Activated CD4-positive, alpha-beta T cell treated with anti-CD3 and anti-CD28 coated beads, Interleukin-2, Interleukin-4, amounts not matched to agents 100 ng/mL and 50 ng/mL, durations not matched to agents 16 hours and 8 hours (primary cell): ENCODE data around the gene CFAP157.

ENCODE experiments used
- DNase-seq: peaks from one replicate; pipeline ENCODE4 v3.0.0-alpha.2; 2020; ENCODE audit warnings: low spot score

Gene CFAP157

DNA sequence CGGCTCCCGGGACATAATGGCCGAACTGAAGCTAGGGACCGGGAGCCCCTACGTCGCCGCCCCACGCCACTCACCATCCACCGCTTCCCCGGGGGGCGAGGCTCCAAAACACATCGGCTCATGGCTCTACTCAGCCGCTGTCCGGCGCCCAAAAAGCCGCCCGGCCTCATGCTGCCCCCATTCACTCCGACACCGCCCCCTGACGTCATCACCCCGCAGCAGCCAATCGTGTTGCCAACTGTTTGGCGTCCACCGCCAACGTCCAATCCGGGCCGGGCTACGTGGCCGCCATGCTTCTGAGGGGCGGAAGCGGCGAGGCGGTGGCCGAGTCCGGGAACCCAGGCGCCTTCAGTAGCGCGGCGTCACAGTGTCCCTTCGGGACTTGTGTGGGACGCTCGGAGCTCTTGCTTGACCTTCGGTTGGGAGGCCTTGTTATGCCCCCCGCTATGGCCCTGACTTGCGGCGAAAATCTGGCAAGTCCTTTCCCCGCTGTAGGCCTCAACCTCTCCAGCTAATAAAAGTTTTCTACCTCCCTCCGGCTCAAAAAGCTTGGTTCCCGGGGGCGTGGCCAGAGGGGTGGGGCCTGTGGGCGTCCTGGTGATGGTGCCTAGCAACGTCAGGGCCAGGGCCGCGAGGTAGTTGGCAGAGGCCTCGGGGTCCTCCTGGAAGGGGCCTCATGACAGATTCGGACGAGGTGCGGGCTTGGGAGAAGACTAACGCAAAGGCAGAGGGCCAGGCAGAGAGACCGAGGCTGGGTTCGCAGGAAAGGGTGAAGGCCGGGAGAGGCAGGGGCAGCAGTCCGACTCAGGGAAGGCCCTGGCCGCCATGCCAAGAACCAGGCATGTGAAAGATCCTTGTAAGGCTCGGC is 8.9 kb downstream of the CFAP157 start, which contains the start of the genes PTRH1 and TTC16:
Gene PTRH1 (minus strand): TSS at position 194 of the 868 bp plus-strand sequence. CDS start 24 bp downstream, at position 170.
Gene TTC16 (plus strand): TSS at position 610 of the 868 bp plus-strand sequence. CDS start 67 bp downstream, at position 677.
- peak; percentile 97 for DNase-seq

GRCh38 chr9:127716412-127716811 is 9.6 kb downstream of the CFAP157 start:
- DNase-seq: no peak

GRCh38 chr9:127717766-127718165 is 11.0 kb downstream of the CFAP157 start:
- DNase-seq: no peak

DNA sequence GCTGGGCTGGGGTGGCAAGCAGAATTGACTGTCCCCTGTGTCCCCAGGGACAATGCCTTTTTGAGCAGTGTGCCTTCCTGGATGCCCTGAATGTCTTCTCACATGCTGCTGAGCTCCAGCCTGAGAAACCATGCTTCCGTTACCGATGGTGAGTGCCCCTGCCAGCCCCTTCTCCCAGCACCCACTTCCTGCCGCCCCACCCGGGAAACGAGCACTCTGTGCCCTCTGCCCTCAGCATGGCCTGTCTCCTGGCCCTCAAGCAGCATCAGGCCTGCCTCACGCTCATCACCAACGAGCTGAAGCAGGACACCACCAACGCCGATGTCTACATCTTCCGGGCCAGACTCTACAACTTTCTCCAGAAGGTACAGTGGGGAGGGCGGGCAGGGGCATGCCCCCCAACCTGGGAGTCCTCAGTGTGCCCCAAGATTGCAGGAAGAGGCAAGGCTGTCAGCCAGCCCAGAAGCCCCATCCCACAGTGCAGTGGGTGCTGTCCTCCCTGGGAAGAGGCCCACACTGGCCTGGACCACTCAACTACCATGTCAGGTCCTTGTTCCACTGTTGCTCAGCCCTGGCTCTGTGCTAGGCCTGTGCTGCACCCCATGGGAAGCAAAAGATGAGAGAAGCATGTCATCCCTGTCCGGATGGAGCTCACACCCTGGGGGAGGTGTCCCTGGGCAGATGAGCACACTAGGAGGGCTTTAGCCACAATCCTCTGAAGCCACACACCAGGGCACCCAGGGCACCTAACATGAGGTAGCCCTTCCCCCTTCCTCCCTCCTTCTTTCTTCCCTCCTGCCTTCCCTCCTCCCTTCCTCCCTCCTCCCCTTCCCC is 13.5 kb downstream of the CFAP157 start:
- DNase-seq: no peak

- no peak for DNase-seq
These were observed 14.1 kb downstream of the CFAP157 start for GRCh38 chr9:127720865-127721227.

DNA sequence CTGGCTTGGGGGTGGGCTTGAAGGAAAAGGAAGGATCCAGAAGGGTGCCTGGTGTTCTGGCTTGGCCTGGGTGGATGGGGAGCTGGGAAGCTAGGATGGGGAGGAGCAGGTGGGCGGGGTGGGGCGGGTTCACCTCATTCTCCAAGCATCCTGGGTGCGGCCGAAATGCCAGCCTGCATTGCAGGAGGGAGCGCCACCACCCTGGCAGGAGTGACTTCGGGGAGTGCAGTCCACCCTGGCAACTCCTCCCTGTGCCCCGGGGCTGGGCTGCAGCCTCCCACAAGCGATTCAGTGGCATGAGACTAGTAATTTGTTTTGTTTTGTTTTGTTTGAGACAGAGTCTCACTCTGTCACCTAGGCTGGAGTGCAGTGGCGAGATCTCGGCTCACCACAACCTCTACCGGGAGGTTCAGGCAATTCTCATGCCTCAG is 14.6 kb downstream of the CFAP157 start:
- DNase-seq: no peak

DNA sequence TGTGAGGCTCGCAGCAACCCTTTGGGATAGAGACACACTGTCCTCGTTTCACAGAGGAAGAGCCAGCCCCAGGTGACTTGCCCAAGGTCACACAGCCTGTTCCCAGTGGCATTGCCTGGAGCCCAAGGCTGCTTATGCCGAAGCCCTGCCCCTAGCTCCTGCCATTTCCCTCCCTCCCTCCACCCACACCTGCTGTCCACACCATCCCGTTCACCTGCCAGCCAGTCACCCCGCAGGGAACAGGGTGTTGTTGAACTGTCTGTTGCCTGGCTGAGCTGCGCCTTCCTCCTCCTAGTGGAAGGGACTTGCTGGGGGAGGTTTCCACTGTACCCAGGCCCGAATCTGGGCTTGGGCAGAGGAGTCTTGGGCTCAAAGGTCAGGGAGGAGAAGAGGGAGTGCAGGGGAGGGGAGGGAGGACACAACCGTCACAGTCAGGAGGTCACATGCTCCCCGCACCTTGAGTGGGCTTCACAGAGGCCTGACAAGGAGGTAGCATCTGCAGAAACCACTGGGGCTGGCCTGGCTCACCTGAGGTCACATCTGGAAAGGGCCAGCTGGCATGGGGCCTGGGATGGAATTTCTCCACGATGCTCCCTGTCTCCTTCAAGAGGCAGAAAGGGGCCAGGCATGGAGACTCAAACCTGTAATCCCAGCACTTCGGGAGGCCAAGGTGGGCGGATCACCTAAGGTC is 15.4 kb downstream of the CFAP157 start:
- DNase-seq: no peak

- DNase-seq: no peak
These were observed 16.2 kb downstream of the CFAP157 start for GRCh38 chr9:127723013-127723412.

DNA sequence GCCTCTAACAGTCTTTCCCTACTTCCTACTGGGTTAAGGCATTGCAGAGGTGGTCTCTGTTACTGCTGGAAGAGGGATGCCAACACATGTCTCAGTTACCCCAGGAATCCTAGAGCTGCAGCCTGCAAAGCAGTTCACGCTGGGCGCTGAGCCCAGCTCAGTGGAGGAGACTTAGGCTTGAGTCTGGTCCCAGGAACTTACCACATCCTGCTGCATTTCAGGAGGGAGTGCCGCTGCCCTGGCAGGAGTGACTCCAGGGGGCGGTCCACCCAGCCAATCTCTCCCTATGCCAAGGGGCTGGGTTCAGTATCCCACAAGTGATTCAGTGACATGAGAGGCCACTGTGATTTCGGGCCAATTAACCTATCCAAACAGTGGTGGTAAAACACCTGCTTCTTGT is 16.7 kb downstream of the CFAP157 start:
- DNase-seq: no peak

- DNase-seq: no peak
These were observed 17.2 kb downstream of the CFAP157 start for GRCh38 chr9:127724012-127724411.

GRCh38 chr9:127726871-127727270 is 20.1 kb downstream of the CFAP157 start:
- DNase-seq: no peak

DNA sequence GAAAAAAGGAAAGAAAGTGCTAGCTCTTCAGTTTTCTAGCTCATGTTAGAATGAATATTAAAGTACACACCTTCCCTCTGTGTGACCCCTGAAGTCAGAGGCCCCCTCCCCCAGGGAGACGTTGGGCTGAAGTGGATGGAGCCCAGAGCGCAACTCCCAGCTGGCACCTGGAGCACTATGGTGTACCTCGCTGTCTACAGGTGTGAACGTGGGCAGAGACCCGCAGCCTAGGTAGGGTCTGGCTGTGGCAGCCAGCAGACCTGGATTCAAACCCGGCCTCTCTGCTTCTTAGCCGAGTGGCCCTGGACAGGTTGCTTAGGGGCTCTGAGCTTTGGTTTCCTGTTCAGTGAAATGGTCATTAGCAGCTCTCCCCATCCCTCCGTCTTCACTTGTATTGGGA is 22.0 kb downstream of the CFAP157 start:
- no peak for DNase-seq

DNA sequence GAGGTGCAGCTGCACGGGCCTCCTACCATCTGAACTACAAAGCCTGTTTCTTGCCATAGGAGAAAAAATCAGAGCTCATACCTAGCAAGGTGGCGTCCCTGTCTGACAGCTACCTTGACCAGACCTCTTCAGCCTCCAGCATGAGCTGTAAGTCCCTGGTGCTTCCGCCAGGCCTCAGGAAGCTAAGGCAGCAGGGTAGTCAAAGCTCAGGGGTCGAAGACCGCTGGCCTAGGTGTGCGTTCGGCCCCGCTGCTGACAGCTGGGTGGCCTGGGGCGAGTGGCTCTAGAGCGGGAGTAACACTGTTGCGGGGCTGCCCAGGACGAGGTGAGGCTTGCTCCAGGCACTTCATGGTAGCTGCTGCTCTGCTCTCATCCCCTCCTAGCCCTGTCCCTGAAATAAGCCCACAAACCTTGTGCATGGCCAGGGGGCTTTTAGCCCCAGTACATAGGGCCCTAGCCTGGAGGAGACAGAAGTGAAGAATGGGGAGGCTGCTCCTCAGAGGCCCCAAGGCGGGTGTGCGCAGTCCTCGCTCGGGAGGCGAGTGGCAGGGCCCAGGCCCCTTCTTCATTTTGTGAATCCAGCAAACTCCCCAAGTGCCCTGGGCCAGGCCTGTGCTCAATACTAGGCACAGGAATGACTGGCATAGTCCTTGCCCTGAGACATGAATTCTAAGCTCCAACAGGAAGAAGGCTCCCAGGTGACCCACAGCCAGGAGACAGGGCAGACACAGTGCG is 22.9 kb downstream of the CFAP157 start:
- DNase-seq: no peak

DNA sequence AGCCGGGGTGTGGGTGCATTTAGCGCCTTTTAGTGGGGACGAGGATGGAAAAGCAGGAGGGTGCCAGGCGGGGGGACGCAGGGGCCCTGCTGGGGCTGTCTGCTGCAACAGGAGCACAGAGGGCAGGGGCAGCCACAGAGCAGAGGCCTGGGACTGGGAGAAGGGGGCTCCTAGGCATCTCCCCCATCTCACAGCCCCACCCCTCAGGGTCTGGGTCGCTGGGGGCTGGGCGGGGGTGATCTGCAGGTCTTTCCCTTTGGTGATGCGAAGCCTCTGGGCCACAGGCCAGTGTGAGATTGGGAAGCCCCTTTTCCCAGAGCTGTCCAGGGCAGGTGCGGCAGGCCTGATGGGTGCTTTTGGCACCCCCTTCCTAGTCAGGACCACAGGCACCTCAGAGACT is 23.5 kb downstream of the CFAP157 start:
- DNase-seq: no peak

DNA sequence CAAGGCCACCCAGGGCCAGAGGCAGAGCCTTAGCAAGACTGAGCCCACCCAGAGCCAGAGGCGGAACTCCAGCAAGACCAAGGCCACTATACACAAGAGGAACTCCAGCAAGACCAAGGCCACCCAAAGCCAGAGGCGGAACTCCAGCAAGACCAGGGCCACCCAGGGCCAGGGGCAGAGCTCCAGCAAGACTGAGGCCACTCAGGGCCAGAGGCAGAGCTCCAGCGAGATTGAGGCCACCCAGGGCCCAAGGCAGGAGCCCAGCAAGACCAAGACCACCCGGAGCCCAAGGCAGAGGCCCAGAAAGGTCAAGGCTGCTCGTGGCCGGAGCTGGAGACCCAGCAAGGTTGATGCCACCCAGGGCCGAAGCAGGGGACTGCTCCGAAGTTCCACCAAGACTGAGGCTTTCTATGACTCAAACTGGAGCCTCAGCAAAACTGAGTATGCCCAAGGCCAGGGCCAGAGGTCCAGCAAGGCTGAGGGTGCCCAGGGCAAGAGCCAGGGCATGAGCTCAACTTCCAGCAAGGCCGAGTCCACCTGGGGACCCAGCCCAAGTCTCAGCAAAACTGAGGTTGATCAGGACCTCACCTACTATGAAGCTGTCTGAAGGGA is 24.1 kb downstream of the CFAP157 start:
- DNase-seq: no peak

GRCh38 chr9:127731938-127732337 is 25.1 kb downstream of the CFAP157 start:
- no peak for DNase-seq

DNA sequence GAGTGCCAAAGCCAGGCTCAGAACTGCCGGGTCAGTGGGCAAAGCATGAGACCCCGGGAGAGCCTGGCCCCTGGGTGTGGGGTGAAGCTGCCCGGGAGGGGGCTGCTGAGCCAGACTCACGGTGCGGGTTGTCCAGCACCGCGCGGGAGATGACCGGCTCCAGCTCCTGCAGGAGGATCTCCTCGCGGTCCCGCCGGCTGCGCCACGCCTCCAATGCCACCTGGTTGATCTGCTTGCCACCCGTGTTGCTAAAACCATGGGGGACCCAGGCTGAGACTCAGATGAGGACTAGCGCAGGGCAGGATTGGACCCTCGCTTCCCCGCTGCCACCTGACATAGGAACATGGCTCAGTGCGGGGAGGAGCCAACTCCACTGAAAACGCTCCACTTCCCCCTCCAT is 25.7 kb downstream of the CFAP157 start:
- no peak for DNase-seq

- DNase-seq: no peak
These were observed 26.8 kb downstream of the CFAP157 start for GRCh38 chr9:127733614-127734013.

- DNase-seq: no peak
These were observed 27.5 kb downstream of the CFAP157 start for GRCh38 chr9:127734247-127734746.

DNA sequence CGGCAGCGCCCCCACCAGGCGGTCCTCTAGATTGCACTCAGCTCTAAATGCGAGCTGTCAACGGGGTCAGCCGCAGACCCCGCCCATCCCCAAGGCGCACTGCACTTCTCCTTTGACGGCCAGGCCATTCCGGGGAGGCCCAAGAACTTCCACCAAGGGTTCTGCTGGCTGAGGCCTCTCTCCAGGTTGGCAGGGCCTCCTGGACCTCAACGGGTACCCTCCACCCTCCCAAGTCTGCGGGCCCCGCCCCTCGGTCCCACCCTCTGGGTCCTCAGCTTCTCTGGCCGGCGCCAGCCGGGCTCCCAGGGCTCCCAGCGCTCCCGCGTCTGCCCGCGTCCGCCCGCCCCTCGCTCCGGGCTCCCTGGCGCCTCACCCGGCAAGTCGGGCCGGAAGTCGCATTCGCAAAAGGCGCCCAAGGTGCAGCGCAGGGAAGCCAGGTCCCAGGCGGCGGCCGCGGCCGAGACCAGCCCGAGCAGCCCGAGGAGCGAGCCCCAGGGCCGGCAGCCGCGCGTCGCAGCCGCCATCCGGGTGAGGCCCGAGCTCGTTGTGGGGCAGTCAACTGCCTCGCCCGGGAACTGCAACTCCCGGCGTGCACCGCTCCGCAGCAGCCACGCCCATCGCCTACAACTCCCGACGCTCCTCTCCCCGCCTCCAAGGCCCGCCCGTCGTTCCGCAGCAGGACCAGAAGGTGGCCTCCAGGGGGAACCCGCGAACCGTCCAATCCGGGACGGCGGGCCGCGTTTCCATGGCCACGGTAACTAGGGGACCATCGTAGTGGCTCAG is 28.1 kb downstream of the CFAP157 start, which contains the start of gene TOR2A:
Gene TOR2A (minus strand): TSS at position 548 of the 783 bp plus-strand sequence. CDS start 24 bp downstream, at position 524.
- peak; percentile 97 for DNase-seq
